HEK293T (cell line): Measurements from ENCODE around the gene ADCY2.

Experiments used
- SP1 ChIP-seq: fragments of 450-650 bp; IDR thresholded peaks from 2 replicates; pipeline ENCODE4 v1.6.1; 2017
- SUZ12 ChIP-seq: fragments of 450-650 bp; IDR thresholded peaks from 2 replicates; pipeline ENCODE4 v1.6.1; 2016; ENCODE audit warnings: mild to moderate bottlenecking

GRCh38 chr5:7515284-7515914, 119.5 kb downstream of the ADCY2 start:
- TF ChIP-seq SUZ12 (no peak), SP1 (no peak)
